ENCODE data around the gene HSPB1.
"Not testable (repeated sequence)": the region's sequence is repeated elsewhere in the genome, so short reads cannot be mapped to it uniquely, and the experiment has no call there.

HSPB1 gene

DNA sequence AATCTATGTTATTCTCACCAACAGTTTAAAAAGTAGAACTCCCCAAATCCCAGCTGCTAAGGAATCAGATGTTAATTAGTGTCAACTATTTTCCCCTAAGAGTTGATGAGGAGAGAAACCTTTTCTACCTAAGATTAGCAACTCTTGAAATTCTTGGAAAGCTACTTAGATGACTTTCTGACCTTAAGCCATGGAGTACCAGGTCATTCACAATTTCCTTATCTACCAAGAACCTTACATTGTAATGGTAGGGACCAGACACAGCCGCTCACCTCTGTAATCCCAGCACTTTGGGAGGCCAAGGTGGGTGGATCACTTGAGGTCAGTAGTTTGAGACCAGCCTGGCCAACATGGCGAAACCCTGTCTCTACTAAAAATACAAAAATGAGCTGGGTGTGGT lies 32.9 kb downstream of the HSPB1 start:
- DNase-seq = not testable (repeated sequence)

DNA sequence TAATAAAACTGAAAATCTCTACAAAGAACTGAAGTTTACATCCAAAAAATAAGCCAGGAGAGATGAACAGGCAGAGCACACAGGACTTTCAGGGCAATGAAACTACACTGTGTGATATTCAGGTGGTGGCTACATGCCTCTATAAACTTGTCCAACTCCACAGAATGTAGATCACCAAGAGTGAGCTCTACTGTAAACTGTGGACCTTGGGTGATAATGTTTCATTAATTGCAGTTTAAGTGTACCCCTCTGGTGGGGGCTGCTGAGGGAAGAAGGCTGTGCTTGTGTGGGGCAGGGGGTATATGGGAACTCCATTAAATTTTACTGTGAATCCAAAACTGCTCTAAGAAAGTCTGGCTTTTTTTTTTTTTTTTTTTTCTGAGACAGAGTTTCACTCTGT lies 33.6 kb downstream of the HSPB1 start:
- DNase-seq = no peak

DNA sequence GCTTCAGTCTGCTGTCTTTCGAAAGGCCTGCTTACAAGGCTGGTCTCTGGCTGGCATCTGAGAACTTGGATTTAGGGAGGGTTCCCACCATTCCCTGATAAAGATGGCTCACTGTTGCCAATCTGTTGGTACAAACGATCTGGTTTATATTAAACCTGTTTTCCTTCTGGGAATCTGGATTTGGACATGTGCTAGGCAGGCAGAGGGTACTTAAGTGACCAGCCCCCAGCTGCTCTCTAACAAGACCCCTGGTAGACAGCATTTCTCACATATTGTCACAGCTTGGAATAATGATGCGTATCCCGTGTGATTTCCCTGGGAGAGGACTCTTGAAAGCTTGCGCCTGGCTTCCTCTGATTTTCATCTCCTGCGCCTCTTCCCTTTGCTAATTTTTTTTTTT lies 34.7 kb downstream of the HSPB1 start:
- no peak for DNase-seq

DNA sequence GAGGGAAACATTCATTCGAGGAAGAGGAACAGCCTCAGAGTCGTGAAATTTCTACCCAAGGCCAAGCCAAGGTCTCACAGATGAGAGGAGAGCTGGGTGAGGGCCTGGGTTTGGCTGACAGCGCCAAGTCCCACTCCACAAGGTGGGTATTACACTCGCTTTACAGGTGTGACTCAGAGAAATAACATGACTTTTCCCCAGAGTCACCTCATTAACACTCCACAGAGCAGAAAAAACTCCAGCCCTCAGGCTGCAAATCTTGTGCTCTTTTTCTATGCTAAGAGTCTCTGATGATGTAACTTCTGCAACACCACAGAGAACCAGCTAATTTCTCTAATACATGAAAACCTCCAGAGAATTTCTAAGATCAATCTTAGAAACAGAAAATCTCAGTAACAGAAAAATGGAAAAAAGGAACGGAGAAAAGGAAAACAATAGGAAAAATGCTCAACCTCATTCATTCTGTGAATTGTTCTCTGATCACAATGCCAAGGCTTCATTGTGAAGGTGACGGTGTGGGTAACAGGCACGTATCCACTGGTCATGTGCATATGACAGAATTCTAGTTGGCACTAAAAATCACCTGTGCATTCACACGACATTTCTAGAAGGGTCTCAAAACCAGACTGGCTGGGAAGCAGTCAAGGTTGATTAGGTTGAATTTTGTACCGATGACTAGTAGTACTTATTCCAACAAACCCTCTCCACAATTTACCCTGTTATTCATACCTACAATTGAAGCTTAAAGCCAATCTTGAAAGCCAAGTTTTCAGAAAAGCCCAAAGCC lies 36.0 kb downstream of the HSPB1 start:
- no peak for DNase-seq

- no peak for DNase-seq
These were observed 38.2 kb downstream of the HSPB1 start for GRCh38 chr7:76340617-76341131.

GRCh38 chr7:76342222-76342621 lies 39.7 kb downstream of the HSPB1 start:
- no peak for DNase-seq

DNA sequence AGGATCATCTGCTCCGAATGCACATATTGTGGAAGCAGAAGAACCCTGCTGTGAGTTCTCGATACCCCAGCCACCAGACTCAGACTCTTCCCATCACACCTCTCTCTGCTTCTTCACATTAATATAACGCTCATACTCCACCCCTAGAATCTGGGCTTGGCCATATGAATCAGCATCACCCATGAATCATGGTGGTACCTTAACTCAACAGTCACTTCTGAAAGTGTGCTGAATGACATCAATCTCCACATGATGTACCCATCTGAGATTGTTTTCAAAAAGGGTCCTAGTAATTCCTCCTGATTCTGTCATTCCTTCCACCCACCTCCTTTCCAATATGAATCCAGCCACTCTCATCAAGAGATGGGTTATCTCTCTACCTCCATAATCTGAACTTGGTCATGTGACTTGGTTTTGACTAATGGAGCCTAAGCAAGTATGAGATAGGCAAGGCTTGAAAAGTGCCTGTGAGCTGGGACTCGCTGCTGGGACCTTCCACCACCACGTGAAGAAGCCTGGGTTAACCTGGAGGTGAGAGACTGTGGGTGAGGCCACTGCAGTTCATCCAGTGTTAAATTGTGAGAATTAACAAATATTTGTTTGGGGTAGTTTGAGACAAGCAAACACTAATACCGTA lies 40.9 kb downstream of the HSPB1 start:
- peak; percentile 32 for DNase-seq

DNA sequence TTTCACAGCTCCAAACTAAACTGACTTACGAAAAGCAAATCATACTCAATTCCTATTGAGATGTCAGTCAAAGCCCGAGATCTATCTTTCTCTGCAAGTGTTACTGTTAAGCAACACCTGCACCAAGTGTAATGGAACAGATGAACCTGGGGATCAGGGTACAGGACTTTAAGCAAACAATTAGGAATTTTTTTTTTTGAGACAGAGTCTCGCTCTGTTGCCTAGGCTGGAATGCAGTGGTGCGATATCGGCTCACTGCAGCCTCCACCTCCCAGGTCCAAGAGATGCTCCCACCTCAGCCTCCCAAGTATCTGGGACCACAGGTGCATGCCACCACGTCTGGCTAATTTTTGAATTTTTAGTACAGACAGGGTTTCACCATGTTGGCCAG lies 41.5 kb downstream of the HSPB1 start:
- no peak for DNase-seq

- no peak for DNase-seq
These were observed 43.6 kb downstream of the HSPB1 start for GRCh38 chr7:76346097-76346496.

DNA sequence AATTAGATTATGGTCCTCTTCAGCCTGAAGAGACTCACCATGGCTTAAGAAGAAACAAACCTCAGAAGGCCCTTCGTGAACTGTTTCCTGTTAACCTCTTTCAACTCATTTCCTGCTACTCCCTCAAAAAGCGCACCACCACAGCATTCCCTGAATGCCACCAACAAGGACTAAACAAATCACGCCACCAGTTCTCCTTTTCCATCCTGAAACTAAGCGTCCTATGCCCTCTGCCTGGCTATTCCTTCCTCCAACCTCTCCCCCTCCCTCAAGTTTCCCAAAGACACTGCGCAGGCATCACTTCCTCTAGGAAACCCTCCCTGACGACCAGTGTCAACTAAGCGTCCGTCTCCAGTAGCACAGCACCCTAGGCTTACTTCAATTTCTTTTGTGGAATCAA lies 44.3 kb downstream of the HSPB1 start:
- DNase-seq = no peak

DNA sequence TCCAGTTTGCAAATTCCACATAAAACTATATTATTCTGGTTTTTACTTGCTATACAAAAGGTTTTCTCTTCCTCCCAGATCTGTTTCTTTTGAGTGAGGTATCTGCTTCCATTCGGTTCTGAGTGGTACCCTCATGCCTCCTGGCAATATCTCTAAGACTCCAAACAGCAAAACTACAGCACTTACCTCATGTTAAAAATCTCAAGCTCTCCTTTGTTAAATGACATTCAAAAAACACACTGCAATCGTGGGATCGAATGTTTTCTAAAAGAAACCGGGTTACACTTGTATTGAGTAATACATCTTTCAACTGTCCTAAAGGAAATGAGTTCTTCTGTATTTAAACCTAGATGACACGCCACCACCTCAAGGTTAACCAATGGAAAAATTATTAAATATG lies 45.2 kb downstream of the HSPB1 start:
- DNase-seq = no peak

GRCh38 chr7:76349313-76349885 lies 46.9 kb downstream of the HSPB1 start:
- DNase-seq = no peak

DNA sequence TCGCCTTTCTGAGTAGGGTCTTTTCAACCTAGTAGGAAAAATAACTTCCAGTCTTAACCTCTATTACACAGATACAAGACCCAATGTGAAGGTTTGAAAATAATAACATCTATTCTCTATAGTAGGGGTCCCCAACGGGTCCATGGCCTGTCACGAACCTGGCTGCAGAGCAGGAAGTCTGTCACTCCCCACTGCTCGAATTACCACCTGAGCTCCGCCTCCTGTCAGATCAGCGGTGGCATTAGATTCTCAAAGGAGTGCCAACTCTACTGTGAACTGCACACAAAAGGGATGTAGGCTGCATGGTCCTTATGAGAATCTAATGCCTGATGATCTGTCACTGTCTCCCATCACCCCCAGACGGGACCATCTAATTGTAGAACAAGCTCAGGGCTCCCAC lies 48.9 kb downstream of the HSPB1 start:
- no peak for DNase-seq

DNA sequence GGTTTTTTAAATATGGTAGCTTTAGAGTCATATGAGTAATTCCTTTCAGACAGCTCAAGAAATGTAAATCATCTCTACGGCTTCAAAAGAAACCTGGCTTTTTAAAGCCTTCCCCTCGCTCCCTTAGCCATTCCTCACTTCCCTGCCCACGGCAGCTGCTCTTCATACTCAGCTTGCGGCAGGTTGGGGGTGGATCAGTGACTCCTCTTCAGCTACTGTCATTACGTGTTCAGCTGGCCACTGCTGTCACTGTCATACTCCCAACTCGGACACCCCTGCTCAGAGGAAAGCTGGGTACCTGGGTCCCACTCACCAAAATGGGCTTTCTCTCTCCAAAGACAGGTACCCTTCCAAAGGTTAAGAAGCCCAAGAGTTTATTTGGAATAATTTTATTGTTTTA lies 49.7 kb downstream of the HSPB1 start:
- DNase-seq = no peak

DNA sequence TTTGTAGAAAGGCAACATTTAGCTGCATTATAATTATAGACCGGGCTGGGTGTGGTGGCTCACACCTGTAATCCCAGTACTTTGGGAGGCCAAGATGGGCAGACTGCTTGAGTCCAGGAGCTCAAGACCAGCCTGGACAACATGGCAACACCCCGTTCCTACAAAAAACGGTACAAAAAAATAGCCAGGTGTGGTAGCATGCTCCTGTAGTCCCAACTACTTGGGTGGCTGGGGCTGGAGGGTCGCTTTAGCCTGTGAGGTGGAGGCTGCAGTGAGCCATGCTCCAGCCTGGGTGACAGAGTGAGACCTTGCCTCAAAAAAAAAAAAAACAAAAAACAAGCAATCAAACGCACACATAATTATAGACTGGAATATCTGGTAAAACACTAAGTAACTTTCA lies 51.3 kb downstream of the HSPB1 start:
- DNase-seq = no peak
